GF-D8 (cell line): ENCODE data around the gene B2M.
A peak's percentile ranks its signal among the peaks of the same experiment; 100 is the strongest.
"Not testable (repeated sequence)": the region's sequence is repeated elsewhere in the genome, so short reads cannot be mapped to it uniquely, and the experiment has no call there.

Source experiments
- DNase-seq: peaks from one replicate; lab custom pipeline; 2025; lab: John Stamatoyannopoulos, UW

B2M gene

DNA sequence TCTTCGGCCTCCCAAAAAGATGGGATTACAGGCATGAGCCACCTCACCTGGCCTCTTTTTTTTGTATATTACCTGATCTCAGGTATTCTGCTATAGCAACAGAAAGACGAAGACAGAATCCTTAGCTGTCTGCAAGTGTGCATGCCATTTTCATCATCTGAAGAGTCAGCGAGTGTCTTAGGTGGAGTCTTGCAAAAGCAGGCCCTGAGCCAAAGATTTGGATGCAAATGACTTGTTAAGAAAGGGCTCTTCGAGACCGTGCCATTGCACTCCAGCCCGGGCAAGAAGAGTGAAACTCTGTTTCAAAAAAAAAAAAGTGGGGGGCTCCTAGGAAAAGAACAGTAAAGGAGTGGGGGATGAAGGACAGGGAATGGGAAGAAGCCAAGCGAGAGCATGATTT lies 14.8 kb downstream of the B2M start:
- DNase-seq: no peak

DNA sequence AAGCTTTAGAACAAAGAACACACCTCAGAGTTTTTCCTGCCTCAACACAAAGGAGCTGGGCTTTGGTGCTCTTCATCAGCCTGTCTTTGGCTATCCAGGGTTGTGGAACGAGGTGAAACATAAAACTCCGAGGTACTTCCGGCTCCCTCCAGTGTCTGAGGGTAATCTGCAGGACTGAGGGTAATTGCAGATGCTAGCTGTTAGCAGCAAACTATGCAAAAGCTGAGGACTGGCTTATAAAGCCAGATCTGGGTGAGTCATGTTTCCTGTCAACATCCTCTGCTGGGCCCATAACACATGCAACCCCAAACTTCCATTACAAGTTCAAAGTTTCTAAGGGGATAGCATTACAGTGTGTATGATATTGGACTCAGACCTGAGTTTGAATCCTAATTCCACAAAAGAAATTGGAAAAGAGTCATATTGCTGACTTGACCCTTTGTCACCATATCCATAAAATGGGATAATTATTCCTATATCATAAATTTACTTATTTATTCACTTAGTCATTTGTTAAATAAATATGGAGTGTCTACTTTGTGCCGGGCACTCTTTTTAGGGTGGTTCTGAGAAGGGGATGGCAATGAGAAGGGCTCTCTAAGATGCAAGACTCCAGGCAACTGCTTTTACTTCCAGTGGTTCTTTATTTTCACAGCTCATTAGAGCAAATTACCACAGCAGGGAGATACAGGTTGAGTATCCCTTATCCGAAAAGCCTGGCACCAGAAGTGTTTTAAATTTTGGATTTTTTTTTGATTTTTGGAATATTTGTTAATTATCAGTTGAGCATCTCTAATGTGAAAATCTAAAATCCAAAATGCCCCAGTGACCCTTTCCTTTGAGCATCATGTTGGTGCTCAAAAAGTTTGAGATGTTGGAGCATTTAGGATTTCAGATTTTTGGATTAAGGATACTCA lies 15.5 kb downstream of the B2M start:
- DNase-seq: peak; percentile 72

DNA sequence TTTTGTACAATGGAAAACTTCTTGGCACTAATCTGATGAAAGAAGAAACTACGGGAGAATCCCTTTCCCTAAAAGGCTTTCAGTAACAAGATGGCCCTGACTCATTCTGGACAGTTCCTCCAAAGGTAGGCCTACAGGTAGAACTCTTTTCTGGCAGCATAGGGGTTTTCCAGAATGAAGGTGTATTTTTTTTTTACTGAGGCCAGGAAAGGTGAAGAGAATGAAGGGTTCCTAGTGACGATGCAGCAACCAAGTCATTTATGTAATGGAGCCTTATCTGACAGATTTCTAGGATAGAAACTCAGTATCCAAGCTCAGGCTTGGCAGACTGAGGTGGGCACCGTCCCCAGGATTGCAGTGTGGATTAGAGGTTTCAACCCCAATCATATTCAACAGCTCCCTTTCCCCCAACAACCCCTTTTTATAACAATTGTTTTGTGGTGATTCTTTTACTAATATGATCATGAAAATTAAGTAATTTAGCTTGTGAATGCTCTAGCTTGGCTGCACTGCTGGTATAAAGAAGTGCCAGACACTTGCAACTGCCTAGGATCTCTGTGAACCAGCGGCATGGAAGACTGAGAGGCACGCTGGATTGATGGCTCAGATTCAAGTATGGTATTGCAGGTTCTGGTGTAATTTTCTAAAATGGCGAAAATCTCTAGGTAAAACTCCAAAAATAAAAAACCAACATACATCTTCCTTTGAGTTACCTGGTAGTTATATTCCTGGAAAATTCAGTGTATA lies 16.3 kb downstream of the B2M start:
- no peak for DNase-seq

DNA sequence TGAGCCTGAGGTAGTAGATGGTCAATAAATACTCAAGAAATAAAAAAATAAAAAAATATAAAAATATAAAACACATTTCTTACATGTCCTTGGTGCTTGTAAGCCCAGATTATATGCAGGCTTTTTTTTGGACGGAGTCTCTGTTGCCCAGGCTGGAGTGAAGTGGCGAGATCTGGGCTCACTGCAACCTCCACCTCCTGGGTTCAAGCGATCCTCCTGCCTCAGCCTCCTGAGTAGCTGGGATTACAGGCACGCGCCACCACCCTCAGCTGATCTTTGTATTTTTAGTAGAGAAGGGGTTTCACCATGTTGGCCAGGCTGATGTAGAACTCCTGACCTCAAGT lies 16.9 kb downstream of the B2M start:
- DNase-seq: not testable (repeated sequence)

DNA sequence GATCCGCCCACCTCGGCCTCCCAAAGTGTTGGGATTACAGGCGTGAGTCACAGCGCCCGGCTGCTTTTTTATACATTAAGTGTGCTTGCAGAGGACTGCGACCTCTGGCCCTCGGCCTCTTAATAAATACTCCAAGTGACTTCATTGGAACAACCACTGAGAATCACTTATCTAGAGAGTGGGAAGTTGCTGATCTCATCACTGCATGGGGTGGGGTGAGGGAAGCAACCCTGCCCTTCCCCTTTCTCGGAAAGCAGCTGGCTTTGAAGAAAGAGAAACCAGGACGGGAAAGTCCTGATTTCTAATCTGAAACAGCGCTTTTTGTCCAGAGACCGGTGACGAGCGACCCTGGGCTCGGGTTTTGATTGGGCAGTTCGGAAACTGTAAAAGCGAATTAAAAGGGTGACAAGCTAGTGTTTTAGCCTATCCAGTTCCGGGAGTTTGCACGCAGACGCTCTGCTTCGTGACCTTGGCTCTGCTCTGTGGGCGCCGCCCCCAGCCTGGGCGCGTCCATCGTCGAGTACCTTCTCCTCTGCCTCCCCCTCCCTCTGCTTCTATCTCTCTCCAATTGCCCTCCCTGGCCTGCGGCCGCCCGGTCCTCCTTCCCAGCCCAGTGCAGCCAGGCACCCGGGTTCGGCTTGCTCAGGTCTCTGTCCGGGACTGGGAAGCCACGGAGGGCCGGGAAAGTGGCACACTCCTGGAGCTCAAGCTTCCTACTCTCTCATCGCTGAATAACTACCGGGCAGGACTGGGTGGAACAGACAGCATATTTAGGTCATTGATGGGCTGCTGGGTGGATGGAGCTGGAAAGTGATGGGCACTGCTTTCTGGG lies 17.5 kb downstream of the B2M start:
- DNase-seq: peak; percentile 90

DNA sequence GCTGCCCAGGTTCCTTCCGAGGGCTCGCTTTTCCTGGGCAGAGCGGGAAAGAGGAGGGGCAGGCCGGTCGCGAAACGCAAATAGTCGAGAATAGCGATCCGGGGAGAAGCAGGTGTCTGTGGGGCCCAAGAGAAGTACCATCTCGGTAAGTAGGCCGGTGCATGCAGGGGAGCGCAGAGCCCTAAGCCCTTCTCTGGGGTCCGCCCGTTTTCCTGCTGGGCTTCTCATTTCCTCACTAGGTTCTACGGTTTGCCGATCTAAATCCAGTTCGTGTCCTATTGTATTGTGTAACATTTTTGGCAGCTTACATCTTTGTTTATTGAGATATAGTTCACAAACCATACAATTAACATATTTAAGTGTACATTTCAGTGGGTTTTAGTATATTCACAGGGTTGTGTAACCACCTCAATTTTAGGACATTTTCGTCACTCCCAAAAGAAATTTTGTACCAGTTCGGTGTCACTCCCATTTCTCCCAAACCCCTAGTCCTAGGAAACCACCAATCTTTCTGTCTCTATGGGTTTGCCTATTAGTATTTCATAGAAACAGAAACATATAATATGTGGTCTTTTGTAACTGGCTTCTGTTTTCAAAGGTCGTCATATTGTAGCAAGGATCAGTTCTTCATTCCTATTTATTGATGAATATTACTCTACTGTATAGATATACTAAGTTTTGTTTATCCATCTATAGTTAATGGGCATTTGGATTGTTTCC lies 18.3 kb downstream of the B2M start:
- DNase-seq: no peak

DNA sequence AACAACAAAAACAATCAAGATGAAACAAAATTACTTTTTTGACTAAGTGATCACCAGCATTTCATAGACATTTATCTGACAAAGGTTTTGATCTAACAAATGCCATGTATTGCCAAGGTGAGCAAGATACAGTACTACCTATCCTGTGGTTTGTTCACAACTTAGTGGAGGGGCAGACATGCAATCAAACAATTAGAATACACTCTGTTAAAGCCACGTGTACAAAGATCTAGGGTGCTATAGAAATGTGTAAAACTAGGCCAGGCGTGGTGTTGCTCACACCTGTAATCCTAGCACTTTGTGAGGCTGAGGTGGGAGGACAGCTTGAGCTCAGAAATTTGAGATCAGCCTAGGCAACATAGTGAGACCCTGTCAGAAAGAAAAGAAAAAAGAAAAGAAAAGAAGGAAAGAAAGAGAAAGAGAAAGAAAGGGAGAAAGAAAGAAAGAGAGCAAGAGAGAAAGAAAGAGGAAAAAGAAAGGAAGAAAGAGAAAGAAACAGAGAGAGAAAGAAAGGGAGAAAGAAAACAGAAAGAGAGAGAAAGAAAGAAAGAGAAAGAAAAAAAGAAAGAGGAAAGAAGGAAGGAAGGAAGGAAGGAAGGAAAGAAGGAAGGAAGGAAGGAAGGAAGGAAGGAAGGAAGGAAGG lies 23.6 kb downstream of the B2M start:
- no peak for DNase-seq

DNA sequence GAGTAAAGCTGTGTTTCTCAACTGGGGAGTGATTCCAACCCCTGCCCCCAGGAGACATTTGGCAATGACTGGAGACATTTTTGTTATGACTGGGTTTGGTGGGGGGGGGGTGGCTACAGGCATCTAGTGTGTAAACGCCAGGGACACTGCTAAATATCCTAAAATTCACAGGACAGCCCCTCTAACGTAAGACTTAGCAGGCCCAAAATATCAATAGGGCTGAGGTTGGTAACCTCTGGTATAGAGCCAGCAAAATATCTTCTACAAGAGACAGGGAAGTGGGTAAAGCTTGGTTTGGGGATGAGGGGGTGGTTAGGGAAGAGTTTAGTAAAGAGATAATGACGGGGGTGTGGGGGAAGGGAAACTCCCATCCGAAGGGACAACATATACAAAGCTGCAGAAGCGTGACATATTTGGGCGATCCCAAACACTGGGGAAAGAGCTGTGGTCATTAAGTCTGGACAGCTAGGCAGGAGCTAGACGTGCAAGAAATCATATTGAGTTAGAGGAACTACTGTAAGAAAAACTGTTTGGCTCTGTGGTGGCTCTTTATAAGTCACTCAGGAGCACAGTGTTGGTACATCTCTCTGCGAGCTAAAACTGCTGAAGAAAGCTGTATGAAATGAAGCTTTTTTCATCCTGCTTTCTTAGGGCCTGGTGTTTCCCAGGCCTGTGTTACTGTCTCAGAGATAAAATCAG lies 24.3 kb downstream of the B2M start:
- peak; percentile 3 for DNase-seq

DNA sequence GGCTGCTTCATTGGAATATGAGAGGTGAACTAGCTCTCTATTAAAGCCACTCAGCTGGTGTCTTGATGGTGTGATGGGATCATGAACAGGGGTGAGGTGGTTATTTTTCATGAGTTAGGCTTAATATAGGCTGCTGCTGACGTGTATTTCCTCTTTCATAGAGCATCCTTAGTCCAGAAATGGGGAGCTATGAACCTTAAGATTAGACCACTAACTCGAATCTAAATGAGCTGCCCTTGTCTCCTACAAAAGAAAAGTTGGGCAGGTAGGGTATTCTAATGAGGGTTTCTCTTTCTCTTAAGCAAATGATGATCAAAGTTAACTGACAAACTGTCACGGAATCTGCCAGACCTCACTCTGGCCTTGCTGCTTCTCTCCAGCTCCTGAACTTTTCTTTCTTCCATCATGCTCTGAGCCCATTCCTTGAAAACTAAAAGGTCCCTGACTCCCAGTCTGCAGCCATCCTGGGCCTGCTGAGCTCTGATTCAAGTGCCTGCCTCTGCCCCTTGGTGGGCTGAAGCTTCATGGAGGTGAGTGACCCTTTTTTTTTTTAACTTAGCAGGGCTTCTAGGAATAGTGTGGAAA lies 25.0 kb downstream of the B2M start, which contains the start of gene TRIM69:
TSS of gene TRIM69 (plus strand) at position 348 of the 585 bp plus-strand sequence. CDS start at position 525, 177 bp downstream.
- DNase-seq: no peak

DNA sequence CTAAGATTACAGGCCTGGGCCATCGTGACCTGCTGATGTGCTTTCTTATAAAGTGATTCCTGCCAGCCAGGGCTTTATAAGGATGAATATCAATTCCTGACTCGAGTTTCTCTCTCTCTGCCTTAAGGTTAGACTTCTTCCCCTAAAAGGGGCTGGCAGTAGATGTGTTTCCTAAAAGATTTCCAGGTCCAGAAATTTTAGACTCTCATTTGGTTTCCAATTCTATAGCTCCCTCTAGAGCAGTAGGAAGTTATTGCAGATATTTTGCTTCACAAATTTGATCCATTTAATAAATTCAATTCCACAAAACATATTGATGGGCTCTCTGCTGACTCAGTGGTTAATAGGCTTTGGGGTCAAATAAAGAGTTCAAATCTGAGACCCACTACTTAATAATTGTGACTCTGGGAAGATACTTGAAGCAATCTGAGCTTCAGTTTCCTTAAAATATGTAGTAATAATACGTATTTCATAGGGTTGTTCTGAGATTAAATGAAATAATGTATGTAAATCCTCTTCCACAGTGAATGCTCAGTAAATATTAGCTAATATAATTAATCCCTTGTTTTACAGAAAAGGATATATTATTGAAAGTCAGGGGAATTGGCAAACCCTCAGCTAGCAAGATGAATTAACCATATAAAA lies 27.1 kb downstream of the B2M start:
- no peak for DNase-seq

DNA sequence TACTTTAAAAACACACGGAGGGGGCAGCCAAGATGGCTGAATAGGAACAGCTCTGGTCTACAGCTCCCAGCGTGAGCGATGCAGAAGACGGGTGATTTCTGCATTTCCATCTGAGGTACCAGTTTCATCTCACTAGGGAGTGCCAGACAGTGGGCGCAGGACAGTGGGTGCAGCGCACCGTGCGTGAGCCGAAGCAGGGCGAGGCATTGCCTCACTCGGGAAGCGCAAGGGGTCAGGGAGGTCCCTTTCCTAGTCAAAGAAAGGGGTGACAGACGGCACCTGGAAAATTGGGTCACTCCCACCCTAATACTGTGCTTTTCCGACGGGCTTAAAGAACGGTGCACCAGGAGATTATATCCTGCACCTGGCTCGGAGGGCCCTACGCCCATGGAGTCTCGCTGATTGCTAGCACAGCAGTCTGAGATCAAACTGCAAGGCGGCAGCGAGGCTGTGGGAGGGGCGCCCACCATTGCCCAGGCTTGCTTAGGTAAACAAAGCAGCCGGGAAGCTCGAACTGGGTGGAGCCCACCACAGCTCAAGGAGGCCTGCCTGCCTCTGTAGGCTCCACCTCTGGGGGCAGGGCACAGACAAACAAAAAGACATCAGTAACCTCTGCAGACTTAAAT lies 28.0 kb downstream of the B2M start:
- DNase-seq: not testable (repeated sequence)

DNA sequence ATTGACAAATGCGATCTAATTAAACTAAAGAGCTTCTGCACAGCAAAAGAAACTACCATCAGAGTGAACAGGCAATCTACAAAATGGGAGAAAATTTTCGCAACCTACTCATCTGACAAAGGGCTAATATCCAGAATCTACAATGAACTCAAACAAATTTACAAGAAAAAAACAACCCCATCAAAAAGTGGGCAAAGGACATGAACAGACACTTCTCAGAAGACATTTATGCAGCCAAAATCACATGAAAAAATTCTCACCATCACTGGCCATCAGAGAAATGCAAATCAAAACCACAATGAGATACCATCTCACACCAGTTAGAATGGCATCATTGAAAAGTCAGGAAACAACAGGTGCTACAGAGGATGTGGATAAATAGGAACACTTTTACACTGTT lies 32.1 kb downstream of the B2M start:
- not testable (repeated sequence) for DNase-seq

DNA sequence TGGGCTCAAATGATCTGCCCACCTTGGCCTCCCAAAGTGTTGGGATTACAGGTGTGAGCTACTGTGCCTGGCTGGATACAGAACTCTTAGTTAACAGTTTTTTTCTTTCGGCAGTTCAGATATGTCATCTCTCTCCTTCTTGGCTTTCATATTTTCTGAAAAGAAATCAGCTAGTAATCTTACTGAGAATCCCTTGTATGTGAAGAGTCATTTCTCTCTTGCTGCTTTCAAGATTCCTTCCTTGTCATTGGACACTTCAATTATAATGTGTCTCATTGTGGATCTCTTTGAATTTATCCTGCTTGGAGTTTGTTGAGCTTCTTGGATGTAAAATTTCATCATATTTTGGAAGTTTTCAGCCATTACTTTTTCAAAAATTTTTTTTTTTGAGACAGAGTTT lies 42.0 kb downstream of the B2M start:
- no peak for DNase-seq

DNA sequence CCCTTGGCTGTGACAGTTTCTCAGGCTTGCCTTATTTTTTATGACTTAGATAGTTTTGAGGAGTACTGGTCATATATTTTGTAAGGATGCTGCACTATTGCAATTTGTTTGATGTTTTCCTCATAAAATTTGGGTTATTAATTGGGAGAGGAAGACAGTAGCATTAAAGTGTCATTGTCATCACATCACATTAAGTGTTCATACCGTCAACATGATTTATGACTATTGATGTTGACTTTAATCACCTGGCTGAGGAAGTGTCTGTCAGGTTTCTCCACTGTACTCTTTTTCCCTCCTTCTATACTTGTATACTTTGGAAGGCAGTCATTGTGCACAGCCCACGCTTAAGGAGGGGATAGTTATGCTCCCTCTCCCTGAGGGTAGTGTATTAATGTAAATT lies 51.9 kb downstream of the B2M start:
- DNase-seq: no peak

DNA sequence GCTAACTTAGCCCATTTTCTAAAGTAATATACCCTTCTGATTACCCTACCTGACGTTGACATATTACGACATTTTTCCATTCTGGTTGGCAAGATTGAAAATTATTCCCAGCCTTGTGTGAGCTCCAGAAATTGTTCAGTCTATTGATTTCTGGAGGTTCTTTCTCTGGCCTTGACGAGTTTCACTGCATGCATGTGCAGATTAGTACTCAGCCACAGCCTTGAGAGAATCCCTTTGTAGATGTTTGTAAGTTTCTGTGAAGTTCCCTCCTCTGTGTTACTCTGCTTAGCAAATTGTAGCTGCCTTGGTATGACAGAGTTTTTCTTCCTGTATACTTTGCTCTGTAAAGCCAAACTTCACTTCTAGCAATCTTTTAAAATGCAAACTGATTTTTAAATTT lies 52.5 kb downstream of the B2M start:
- no peak for DNase-seq

DNA sequence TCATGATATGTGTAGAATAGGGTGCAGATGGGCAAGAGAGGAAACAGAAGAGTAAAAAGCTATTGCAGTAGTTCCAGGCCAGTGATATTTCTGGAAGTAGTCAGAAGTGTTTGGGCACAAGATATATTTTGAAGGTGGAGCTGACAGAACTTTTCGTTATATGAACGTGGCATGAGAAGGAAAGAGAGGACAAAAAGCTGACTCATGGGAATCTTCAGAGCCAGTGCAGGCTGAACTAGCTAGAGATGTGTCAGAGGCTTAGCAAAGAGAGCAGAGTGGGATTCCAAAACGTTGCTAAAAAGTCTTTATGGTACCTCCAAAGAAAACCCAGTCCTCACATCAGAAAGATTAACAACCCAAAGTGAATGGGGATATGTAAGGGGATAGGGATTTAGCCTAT lies 53.7 kb downstream of the B2M start:
- DNase-seq: no peak
